Activated CD4-positive, alpha-beta T cell treated with anti-CD3 and anti-CD28 coated beads, Interleukin-2, amount 50 U/mL, for 1 hour (primary cell): Measurements from ENCODE around the gene BAG5.
A peak's percentile ranks its signal among the peaks of the same experiment; 100 is the strongest.

Source experiments
- DNase-seq: peaks from one replicate; pipeline ENCODE4 v3.0.0-alpha.2; 2020

BAG5 gene

GRCh38 chr14:103546652-103547454, 15.6 kb downstream of the BAG5 start:
- DNase-seq, result peak; percentile 78

- DNase-seq, result no peak
Measured at GRCh38 chr14:103545915-103546651, 16.4 kb downstream of the BAG5 start.

- no peak for DNase-seq
Measured at GRCh38 chr14:103545219-103545914, 17.1 kb downstream of the BAG5 start.

GRCh38 chr14:103544388-103545218, 17.9 kb downstream of the BAG5 start:
- no peak for DNase-seq

GRCh38 chr14:103543721-103544387, 18.6 kb downstream of the BAG5 start:
- DNase-seq, result no peak

- DNase-seq, result no peak
Measured at GRCh38 chr14:103543140-103543539, 19.3 kb downstream of the BAG5 start.

- DNase-seq, result no peak
Measured at GRCh38 chr14:103542605-103543088, 19.8 kb downstream of the BAG5 start.

GRCh38 chr14:103541709-103542604, 20.5 kb downstream of the BAG5 start:
- no peak for DNase-seq

- no peak for DNase-seq
Measured at GRCh38 chr14:103540821-103541708, 21.4 kb downstream of the BAG5 start.

GRCh38 chr14:103539056-103539825, 23.2 kb downstream of the BAG5 start:
- DNase-seq, result no peak

- no peak for DNase-seq
Measured at GRCh38 chr14:103538291-103539055, 24.0 kb downstream of the BAG5 start.

GRCh38 chr14:103537175-103537990, 25.1 kb downstream of the BAG5 start:
- no peak for DNase-seq

GRCh38 chr14:103536693-103537092, 25.8 kb downstream of the BAG5 start:
- no peak for DNase-seq

- no peak for DNase-seq
Measured at GRCh38 chr14:103535891-103536565, 26.4 kb downstream of the BAG5 start.

GRCh38 chr14:103535081-103535890, 27.2 kb downstream of the BAG5 start:
- no peak for DNase-seq

GRCh38 chr14:103534576-103535061, 27.8 kb downstream of the BAG5 start:
- no peak for DNase-seq
